GM23338 (cell line): ENCODE data around the gene TMEM88. TPM values are rescaled to one million over a fixed set of nuclear protein-coding genes. Genes with fewer than 3 reads are reported as not detected.

Source experiments
- ATAC-seq: fragments of 200-7000 bp; cut with Tn5 transposase; 3 replicates; pipeline ENCODE4 v1.9.1; 2020
- DNase-seq: peaks from one replicate; pipeline ENCODE4 v3.0.0-alpha.2; 2015; ENCODE audit warnings: low spot score
- H2AFZ ChIP-seq: fragments of 200-600 bp; sonication (generic); 2 replicates; pipeline ENCODE4 v1.8.0; 2016; ENCODE audit warnings: antibody characterized with exemption, mild to moderate bottlenecking, moderate library complexity
- H3F3A ChIP-seq: fragments of 200-600 bp; sonication (generic); replicated peaks from 2 replicates; pipeline ENCODE4 v1.8.0; 2017; ENCODE audit warnings: antibody characterized with exemption, mixed run types, low read depth
- H3K27ac ChIP-seq: fragments of 200-600 bp; sonication (generic); 2 replicates; pipeline ENCODE4 v1.6.1; 2016; ENCODE audit warnings: low read depth
- H3K27me3 ChIP-seq: fragments of 200-600 bp; sonication (generic); 2 replicates; pipeline ENCODE4 v1.8.0; 2016; ENCODE audit warnings: mild to moderate bottlenecking, mixed run types, moderate library complexity; ENCODE audit not compliant: insufficient read depth
- H3K36me3 ChIP-seq: fragments of 200-600 bp; sonication (generic); 2 replicates; pipeline ENCODE4 v1.8.0; 2016; ENCODE audit warnings: mild to moderate bottlenecking; ENCODE audit not compliant: insufficient read depth
- H3K4me1 ChIP-seq: fragments of 200-600 bp; sonication (generic); 2 replicates; pipeline ENCODE4 v1.8.0; 2016; ENCODE audit warnings: mild to moderate bottlenecking, moderate library complexity; ENCODE audit not compliant: insufficient read depth
- H3K4me2 ChIP-seq: fragments of 200-600 bp; sonication (generic); 2 replicates; pipeline ENCODE4 v1.7.1; 2017; ENCODE audit warnings: mixed run types
- H3K4me3 ChIP-seq: fragments of 200-600 bp; sonication (generic); 2 replicates; pipeline ENCODE4 v1.6.1; 2016; ENCODE audit warnings: mixed run types
- H3K79me2 ChIP-seq: fragments of 200-600 bp; sonication (generic); replicated peaks from 2 replicates; pipeline ENCODE4 v1.8.0; 2017; ENCODE audit warnings: mild to moderate bottlenecking; ENCODE audit not compliant: insufficient read depth
- H3K9me2 ChIP-seq: fragments of 200-600 bp; sonication (generic); 2 replicates; pipeline ENCODE4 v1.8.0; 2017; ENCODE audit not compliant: insufficient read depth
- H4K20me1 ChIP-seq: fragments of 200-600 bp; sonication (generic); replicated peaks from 2 replicates; pipeline ENCODE4 v1.8.0; 2017; ENCODE audit warnings: mild to moderate bottlenecking; ENCODE audit not compliant: insufficient read depth
- H3K27ac Mint-ChIP-seq: 2 replicates; pipeline ENCODE4 v1.8.0; 2020; ENCODE audit warnings: inconsistent platforms, mild to moderate bottlenecking, moderate library complexity, mixed read lengths
- H3K27me3 Mint-ChIP-seq: 3 replicates; pipeline ENCODE4 v1.8.0; 2022; ENCODE audit warnings: low read depth, mild to moderate bottlenecking, moderate library complexity, mixed read lengths, inconsistent platforms; ENCODE audit not compliant: insufficient read depth, poor library complexity
- H3K36me3 Mint-ChIP-seq: 3 replicates; pipeline ENCODE4 v1.8.0; 2021; ENCODE audit warnings: low read depth, mild to moderate bottlenecking, inconsistent platforms, moderate library complexity, mixed read lengths
- H3K4me1 Mint-ChIP-seq: 3 replicates; pipeline ENCODE4 v1.8.0; 2020; ENCODE audit warnings: mild to moderate bottlenecking, inconsistent platforms, mixed read lengths
- H3K4me3 Mint-ChIP-seq: 3 replicates; pipeline ENCODE4 v1.8.0; 2021; ENCODE audit warnings: moderate library complexity, mild to moderate bottlenecking, inconsistent platforms, mixed read lengths
- H3K9me3 Mint-ChIP-seq: 3 replicates; pipeline ENCODE4 v1.8.0; 2020; ENCODE audit warnings: moderate library complexity, mild to moderate bottlenecking, inconsistent platforms, mixed read lengths
- EZH2 ChIP-seq: fragments of 200-600 bp; sonication (generic); IDR thresholded peaks from one replicate; pipeline ENCODE4 v1.8.0; 2017; ENCODE audit warnings: antibody characterized with exemption, mild to moderate bottlenecking, low read depth; ENCODE audit not compliant: unreplicated experiment
- EZH2phosphoT487 ChIP-seq: fragments of 200-600 bp; sonication (generic); IDR thresholded peaks from one replicate; pipeline ENCODE4 v1.8.1; 2018; ENCODE audit warnings: antibody characterized with exemption; ENCODE audit not compliant: unreplicated experiment
- JUNB ChIP-seq: IDR thresholded peaks from one replicate; pipeline ENCODE4 v1.6.1; 2016; ENCODE audit warnings: antibody characterized with exemption; ENCODE audit not compliant: unreplicated experiment
- NANOG ChIP-seq: IDR thresholded peaks from 2 replicates; pipeline ENCODE4 v1.6.1; 2016; ENCODE audit warnings: antibody characterized with exemption, borderline replicate concordance
- POLR2AphosphoS5 ChIP-seq: IDR thresholded peaks from 2 replicates; pipeline ENCODE4 v1.6.1; 2016; ENCODE audit warnings: antibody characterized with exemption, low read depth
- STAT1 ChIP-seq: IDR thresholded peaks from one replicate; pipeline ENCODE4 v1.6.1; 2016; ENCODE audit warnings: antibody characterized with exemption; ENCODE audit not compliant: unreplicated experiment
- ZNF114 ChIP-seq: fragments of 250-450 bp; sonication (Bioruptor Pico); IDR thresholded peaks from 2 replicates; pipeline ENCODE4 v1.5.0; 2020; ENCODE audit warnings: mild to moderate bottlenecking, moderate library complexity
- ZNF331 ChIP-seq: fragments of 250-450 bp; sonication (Bioruptor Pico); IDR thresholded peaks from 2 replicates; pipeline ENCODE4 v1.5.0; 2020; ENCODE audit warnings: low read depth, mild to moderate bottlenecking, moderate library complexity
- polyA plus RNA-seq: library from polyadenylated mRNA; unstranded; fragments of >200 nt; fragmentation: Nextera tagmentation; extraction: Ambion mirVana; gene quantifications from 2 replicates; pipeline ENCODE4 v1.2.1, GENCODE V29; 2016
- total RNA-seq: library from RNA; depleted of rRNA; stranded (reverse); fragments of >200 nt; shearing (Covaris generic); gene quantifications from 2 replicates; pipeline ENCODE4 v1.2.3, GENCODE V29; 2014
- TF ChIP-seq, protein P1 (sequence below), 2 experiments: fragments of 200-600 bp in 1 of 2; sonication (generic) in 1 of 2; conservative IDR thresholded peaks; 2 replicates each; pipeline versions ENCODE4 v1.5.1 to v1.6.1; 2016 to 2017; ENCODE audit warnings: antibody characterized with exemption in 2 of 2, low read depth in 2 of 2, mild to moderate bottlenecking in 2 of 2, moderate library complexity in 1 of 2
- TF ChIP-seq, protein P2 (sequence below): IDR thresholded peaks from 2 replicates; pipeline ENCODE4 v1.6.1; 2016; ENCODE audit warnings: antibody characterized with exemption
- TF ChIP-seq, protein P3 (sequence below): fragments of 250-450 bp; sonication (Bioruptor Pico); IDR thresholded peaks from 2 replicates; pipeline ENCODE4 v1.5.0; 2020; ENCODE audit warnings: mild to moderate bottlenecking, moderate library complexity
- TF ChIP-seq, protein P4 (sequence below): IDR thresholded peaks from one replicate; pipeline ENCODE4 v1.6.1; 2018; ENCODE audit warnings: antibody characterized with exemption; ENCODE audit not compliant: unreplicated experiment

Gene TMEM88
- total and polyA plus RNA-seq, 2 experiments from 2014 or later, result 0.58 to 0.97 TPM

DNA sequence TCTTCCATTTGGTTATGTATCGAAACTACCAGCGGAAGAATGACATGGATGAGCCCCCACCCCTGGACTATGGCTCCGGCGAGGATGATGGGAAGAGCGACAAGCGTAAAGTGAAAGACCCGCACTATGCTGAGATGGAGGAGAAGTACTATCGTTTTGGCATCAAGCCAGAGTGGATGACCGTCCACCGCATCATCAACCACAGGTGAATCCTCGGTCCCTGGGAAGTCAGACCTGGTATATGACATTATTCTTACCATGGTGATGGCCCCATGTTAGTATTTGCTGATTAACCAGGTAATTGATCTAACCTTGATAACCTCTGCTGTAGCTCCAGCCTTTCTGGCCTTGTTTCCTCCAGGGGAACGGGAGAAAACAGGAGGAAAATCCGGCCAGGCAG lies 42.2 kb downstream of the TMEM88 start:
- no peaks in the 10 kb centered on the region for H3K4me1 Mint-ChIP-seq
- Histone ChIP-seq H3K27me3 (no peaks in the 10 kb centered on the region), H3K4me2 (no peak overlapping the region), H3K79me2 (no peaks in the 10 kb centered on the region), H3K9me2 (no peaks in the 10 kb centered on the region), H3K4me1 (no peaks in the 10 kb centered on the region), H3K36me3 (no peaks in the 10 kb centered on the region), H3F3A (no peaks in the 10 kb centered on the region), H3K4me3 (no peak overlapping the region), H2AFZ (no peak overlapping the region), H3K27ac (no peak overlapping the region), H4K20me1 (no peaks in the 10 kb centered on the region)
- ATAC-seq (no peak), DNase-seq (no peak)
- H3K36me3 Mint-ChIP-seq, result peaks cover 26% of the 10 kb centered on the region
- no peak overlapping the region for H3K4me3 Mint-ChIP-seq
- TF ChIP-seq JUNB, result no peak
- no peak for TF ChIP-seq ZNF114 (CRISPR knock-in tag)
- no peak for TF ChIP-seq STAT1
- TF ChIP-seq, protein P1, sequence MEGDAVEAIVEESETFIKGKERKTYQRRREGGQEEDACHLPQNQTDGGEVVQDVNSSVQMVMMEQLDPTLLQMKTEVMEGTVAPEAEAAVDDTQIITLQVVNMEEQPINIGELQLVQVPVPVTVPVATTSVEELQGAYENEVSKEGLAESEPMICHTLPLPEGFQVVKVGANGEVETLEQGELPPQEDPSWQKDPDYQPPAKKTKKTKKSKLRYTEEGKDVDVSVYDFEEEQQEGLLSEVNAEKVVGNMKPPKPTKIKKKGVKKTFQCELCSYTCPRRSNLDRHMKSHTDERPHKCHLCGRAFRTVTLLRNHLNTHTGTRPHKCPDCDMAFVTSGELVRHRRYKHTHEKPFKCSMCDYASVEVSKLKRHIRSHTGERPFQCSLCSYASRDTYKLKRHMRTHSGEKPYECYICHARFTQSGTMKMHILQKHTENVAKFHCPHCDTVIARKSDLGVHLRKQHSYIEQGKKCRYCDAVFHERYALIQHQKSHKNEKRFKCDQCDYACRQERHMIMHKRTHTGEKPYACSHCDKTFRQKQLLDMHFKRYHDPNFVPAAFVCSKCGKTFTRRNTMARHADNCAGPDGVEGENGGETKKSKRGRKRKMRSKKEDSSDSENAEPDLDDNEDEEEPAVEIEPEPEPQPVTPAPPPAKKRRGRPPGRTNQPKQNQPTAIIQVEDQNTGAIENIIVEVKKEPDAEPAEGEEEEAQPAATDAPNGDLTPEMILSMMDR (conservative IDR thresholded peaks at IDR 0.05; ENCODE audit: low read depth in 2 of 2), result no peak
- no peak for TF ChIP-seq EZH2
- no peak for TF ChIP-seq EZH2phosphoT487
- TF ChIP-seq POLR2AphosphoS5, result no peak
- TF ChIP-seq, protein P2, sequence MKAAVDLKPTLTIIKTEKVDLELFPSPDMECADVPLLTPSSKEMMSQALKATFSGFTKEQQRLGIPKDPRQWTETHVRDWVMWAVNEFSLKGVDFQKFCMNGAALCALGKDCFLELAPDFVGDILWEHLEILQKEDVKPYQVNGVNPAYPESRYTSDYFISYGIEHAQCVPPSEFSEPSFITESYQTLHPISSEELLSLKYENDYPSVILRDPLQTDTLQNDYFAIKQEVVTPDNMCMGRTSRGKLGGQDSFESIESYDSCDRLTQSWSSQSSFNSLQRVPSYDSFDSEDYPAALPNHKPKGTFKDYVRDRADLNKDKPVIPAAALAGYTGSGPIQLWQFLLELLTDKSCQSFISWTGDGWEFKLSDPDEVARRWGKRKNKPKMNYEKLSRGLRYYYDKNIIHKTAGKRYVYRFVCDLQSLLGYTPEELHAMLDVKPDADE, result no peak
- TF ChIP-seq ZNF331 (CRISPR knock-in tag), result no peak
- no peak for TF ChIP-seq NANOG
- TF ChIP-seq, protein P3, sequence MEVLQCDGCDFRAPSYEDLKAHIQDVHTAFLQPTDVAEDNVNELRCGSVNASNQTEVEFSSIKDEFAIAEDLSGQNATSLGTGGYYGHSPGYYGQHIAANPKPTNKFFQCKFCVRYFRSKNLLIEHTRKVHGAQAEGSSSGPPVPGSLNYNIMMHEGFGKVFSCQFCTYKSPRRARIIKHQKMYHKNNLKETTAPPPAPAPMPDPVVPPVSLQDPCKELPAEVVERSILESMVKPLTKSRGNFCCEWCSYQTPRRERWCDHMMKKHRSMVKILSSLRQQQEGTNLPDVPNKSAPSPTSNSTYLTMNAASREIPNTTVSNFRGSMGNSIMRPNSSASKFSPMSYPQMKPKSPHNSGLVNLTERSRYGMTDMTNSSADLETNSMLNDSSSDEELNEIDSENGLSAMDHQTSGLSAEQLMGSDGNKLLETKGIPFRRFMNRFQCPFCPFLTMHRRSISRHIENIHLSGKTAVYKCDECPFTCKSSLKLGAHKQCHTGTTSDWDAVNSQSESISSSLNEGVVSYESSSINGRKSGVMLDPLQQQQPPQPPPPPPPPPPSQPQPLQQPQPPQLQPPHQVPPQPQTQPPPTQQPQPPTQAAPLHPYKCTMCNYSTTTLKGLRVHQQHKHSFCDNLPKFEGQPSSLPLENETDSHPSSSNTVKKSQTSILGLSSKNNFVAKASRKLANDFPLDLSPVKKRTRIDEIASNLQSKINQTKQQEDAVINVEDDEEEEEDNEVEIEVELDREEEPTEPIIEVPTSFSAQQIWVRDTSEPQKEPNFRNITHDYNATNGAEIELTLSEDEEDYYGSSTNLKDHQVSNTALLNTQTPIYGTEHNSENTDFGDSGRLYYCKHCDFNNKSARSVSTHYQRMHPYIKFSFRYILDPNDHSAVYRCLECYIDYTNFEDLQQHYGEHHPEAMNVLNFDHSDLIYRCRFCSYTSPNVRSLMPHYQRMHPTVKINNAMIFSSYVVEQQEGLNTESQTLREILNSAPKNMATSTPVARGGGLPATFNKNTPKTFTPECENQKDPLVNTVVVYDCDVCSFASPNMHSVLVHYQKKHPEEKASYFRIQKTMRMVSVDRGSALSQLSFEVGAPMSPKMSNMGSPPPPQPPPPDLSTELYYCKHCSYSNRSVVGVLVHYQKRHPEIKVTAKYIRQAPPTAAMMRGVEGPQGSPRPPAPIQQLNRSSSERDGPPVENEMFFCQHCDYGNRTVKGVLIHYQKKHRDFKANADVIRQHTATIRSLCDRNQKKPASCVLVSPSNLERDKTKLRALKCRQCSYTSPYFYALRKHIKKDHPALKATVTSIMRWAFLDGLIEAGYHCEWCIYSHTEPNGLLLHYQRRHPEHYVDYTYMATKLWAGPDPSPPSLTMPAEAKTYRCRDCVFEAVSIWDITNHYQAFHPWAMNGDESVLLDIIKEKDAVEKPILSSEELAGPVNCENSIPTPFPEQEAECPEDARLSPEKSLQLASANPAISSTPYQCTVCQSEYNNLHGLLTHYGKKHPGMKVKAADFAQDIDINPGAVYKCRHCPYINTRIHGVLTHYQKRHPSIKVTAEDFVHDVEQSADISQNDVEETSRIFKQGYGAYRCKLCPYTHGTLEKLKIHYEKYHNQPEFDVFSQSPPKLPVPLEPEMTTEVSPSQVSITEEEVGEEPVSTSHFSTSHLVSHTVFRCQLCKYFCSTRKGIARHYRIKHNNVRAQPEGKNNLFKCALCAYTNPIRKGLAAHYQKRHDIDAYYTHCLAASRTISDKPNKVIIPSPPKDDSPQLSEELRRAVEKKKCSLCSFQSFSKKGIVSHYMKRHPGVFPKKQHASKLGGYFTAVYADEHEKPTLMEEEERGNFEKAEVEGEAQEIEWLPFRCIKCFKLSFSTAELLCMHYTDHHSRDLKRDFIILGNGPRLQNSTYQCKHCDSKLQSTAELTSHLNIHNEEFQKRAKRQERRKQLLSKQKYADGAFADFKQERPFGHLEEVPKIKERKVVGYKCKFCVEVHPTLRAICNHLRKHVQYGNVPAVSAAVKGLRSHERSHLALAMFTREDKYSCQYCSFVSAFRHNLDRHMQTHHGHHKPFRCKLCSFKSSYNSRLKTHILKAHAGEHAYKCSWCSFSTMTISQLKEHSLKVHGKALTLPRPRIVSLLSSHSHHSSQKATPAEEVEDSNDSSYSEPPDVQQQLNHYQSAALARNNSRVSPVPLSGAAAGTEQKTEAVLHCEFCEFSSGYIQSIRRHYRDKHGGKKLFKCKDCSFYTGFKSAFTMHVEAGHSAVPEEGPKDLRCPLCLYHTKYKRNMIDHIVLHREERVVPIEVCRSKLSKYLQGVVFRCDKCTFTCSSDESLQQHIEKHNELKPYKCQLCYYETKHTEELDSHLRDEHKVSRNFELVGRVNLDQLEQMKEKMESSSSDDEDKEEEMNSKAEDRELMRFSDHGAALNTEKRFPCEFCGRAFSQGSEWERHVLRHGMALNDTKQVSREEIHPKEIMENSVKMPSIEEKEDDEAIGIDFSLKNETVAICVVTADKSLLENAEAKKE, result no peak
- TF ChIP-seq, protein P4, sequence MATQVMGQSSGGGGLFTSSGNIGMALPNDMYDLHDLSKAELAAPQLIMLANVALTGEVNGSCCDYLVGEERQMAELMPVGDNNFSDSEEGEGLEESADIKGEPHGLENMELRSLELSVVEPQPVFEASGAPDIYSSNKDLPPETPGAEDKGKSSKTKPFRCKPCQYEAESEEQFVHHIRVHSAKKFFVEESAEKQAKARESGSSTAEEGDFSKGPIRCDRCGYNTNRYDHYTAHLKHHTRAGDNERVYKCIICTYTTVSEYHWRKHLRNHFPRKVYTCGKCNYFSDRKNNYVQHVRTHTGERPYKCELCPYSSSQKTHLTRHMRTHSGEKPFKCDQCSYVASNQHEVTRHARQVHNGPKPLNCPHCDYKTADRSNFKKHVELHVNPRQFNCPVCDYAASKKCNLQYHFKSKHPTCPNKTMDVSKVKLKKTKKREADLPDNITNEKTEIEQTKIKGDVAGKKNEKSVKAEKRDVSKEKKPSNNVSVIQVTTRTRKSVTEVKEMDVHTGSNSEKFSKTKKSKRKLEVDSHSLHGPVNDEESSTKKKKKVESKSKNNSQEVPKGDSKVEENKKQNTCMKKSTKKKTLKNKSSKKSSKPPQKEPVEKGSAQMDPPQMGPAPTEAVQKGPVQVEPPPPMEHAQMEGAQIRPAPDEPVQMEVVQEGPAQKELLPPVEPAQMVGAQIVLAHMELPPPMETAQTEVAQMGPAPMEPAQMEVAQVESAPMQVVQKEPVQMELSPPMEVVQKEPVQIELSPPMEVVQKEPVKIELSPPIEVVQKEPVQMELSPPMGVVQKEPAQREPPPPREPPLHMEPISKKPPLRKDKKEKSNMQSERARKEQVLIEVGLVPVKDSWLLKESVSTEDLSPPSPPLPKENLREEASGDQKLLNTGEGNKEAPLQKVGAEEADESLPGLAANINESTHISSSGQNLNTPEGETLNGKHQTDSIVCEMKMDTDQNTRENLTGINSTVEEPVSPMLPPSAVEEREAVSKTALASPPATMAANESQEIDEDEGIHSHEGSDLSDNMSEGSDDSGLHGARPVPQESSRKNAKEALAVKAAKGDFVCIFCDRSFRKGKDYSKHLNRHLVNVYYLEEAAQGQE, result no peak
- no peak overlapping the region for H3K27ac Mint-ChIP-seq
- peaks cover 6% of the 10 kb centered on the region for H3K27me3 Mint-ChIP-seq
- no peaks in the 10 kb centered on the region for H3K9me3 Mint-ChIP-seq
